ENCODE measurements around the gene LYPD3. TPM values are rescaled to one million over a fixed set of nuclear protein-coding genes. Genes with fewer than 3 reads are reported as not detected.

LYPD3 gene
- total RNA-seq, 1 donor from 2014 or later = 0.56 TPM

GRCh38 chr19:43462383-43462782 lies 3.0 kb downstream of the LYPD3 start:
- H3K36me3 Mint-ChIP-seq (ENCODE audit: unreplicated experiment) = no peaks in the 10 kb centered on the region
- no peak for DNase-seq
- H3K4me3 Mint-ChIP-seq (ENCODE audit: unreplicated experiment) = no peak overlapping the region
- peaks cover 10% of the 10 kb centered on the region for H3K27me3 Mint-ChIP-seq (ENCODE audit: unreplicated experiment)
- H3K4me1 Mint-ChIP-seq (ENCODE audit: low read depth, unreplicated experiment) = no peaks in the 10 kb centered on the region
- H3K9me3 Mint-ChIP-seq (ENCODE audit: unreplicated experiment) = peaks cover 2% of the 10 kb centered on the region
- H3K27ac Mint-ChIP-seq (ENCODE audit: unreplicated experiment) = no peak overlapping the region
- no peak for TF ChIP-seq CTCF (IDR thresholded peaks at IDR 0.05; ENCODE audit: partially characterized antibody, unreplicated experiment)

- Mint-ChIP-seq H3K4me1 (ENCODE audit: low read depth, unreplicated experiment) (no peaks in the 10 kb centered on the region), H3K27ac (ENCODE audit: unreplicated experiment) (no peak overlapping the region), H3K36me3 (ENCODE audit: unreplicated experiment) (no peaks in the 10 kb centered on the region), H3K9me3 (ENCODE audit: unreplicated experiment) (peaks cover 2% of the 10 kb centered on the region), H3K27me3 (ENCODE audit: unreplicated experiment) (peaks cover 9% of the 10 kb centered on the region), H3K4me3 (ENCODE audit: unreplicated experiment) (no peak overlapping the region)
- no peak for TF ChIP-seq CTCF (IDR thresholded peaks at IDR 0.05; ENCODE audit: partially characterized antibody, unreplicated experiment)
- no peak for DNase-seq
Observed at GRCh38 chr19:43461303-43461702, 4.1 kb downstream of the LYPD3 start.

GRCh38 chr19:43460362-43461016 lies 4.9 kb downstream of the LYPD3 start:
- no peak for TF ChIP-seq CTCF (IDR thresholded peaks at IDR 0.05; ENCODE audit: partially characterized antibody, unreplicated experiment)
- Mint-ChIP-seq H3K27ac (ENCODE audit: unreplicated experiment) (no peak overlapping the region), H3K36me3 (ENCODE audit: unreplicated experiment) (no peaks in the 10 kb centered on the region), H3K4me3 (ENCODE audit: unreplicated experiment) (no peak overlapping the region), H3K4me1 (ENCODE audit: low read depth, unreplicated experiment) (no peaks in the 10 kb centered on the region), H3K27me3 (ENCODE audit: unreplicated experiment) (peaks cover 6% of the 10 kb centered on the region), H3K9me3 (ENCODE audit: unreplicated experiment) (no peaks in the 10 kb centered on the region)
- DNase-seq = no peak

GRCh38 chr19:43457809-43458208 lies 7.6 kb downstream of the LYPD3 start:
- Mint-ChIP-seq H3K27ac (ENCODE audit: unreplicated experiment) (no peak overlapping the region), H3K4me3 (ENCODE audit: unreplicated experiment) (no peak overlapping the region), H3K27me3 (ENCODE audit: unreplicated experiment) (peaks cover 6% of the 10 kb centered on the region), H3K36me3 (ENCODE audit: unreplicated experiment) (no peaks in the 10 kb centered on the region), H3K4me1 (ENCODE audit: low read depth, unreplicated experiment) (no peaks in the 10 kb centered on the region), H3K9me3 (ENCODE audit: unreplicated experiment) (no peaks in the 10 kb centered on the region)
- no peak for TF ChIP-seq CTCF (IDR thresholded peaks at IDR 0.05; ENCODE audit: partially characterized antibody, unreplicated experiment)
- no peak for DNase-seq

- Mint-ChIP-seq H3K27ac (ENCODE audit: unreplicated experiment) (no peak overlapping the region), H3K4me1 (ENCODE audit: low read depth, unreplicated experiment) (no peaks in the 10 kb centered on the region), H3K36me3 (ENCODE audit: unreplicated experiment) (peaks cover 6% of the 10 kb centered on the region), H3K9me3 (ENCODE audit: unreplicated experiment) (peaks cover 6% of the 10 kb centered on the region), H3K27me3 (ENCODE audit: unreplicated experiment) (peaks cover 6% of the 10 kb centered on the region), H3K4me3 (ENCODE audit: unreplicated experiment) (no peak overlapping the region)
- no peak for DNase-seq
- TF ChIP-seq CTCF (IDR thresholded peaks at IDR 0.05; ENCODE audit: partially characterized antibody, unreplicated experiment) = no peak
Observed at GRCh38 chr19:43455321-43456113, 9.9 kb downstream of the LYPD3 start.

Measured in glutamatergic neuron (in vitro differentiated cells).